HG03520 (cell line): ENCODE data around the gene GHR.
A peak's percentile ranks its signal among the peaks of the same experiment; 100 is the strongest.

ENCODE experiments used
- ATAC-seq: cut with Tn5 transposase; IDR thresholded peaks from one replicate; pipeline ENCODE4 v1.9.1; 2021; ENCODE audit warnings: mild to moderate bottlenecking, moderate library complexity; ENCODE audit not compliant: unreplicated experiment

The GHR gene

DNA sequence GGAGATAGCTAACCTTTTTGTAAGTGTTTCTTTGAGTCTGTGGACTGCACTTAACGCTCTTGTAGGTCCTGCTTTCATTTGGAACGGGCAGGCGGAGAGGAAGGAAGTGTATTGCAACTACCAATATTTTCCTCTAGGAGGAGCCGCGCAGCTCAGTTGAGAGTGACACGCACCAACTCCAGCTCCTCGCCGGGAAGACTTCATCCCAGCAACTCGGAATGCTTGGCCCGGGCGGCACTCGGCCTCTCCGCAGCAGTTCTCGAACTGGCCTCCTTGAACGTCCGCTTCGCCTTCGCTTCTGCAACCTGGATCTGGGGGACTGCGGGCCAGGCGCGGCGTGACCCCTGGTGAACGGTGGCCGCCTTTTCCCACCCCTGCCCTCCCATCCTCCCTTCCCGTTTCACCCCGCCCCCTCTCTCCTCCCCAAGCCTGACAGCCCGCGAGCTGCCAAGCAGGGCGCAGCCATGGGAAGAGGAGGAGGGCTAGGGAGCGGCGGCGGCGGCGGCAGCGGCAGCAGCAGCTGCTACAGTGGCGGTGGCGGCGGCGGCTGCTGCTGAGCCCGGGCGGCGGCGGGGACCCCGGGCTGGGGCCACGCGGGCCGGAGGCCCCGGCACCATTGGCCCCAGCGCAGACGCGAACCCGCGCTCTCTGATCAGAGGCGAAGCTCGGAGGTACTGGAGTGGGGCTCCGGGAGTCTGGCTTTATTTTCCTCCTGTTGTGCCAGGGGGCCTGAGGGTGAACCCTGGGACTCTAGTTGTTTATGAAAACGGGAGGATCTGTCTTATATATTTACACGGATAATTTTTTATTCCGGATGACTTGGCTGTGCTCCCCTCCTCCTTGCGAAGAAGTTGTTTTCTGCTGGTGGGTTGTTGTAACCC, at the start of gene GHR:
GHR (plus strand) TSS at position 155 of the 881 bp plus-strand sequence. CDS start 142,436 bp downstream, outside the sequence.
- peak; percentile 74 for ATAC-seq

DNA sequence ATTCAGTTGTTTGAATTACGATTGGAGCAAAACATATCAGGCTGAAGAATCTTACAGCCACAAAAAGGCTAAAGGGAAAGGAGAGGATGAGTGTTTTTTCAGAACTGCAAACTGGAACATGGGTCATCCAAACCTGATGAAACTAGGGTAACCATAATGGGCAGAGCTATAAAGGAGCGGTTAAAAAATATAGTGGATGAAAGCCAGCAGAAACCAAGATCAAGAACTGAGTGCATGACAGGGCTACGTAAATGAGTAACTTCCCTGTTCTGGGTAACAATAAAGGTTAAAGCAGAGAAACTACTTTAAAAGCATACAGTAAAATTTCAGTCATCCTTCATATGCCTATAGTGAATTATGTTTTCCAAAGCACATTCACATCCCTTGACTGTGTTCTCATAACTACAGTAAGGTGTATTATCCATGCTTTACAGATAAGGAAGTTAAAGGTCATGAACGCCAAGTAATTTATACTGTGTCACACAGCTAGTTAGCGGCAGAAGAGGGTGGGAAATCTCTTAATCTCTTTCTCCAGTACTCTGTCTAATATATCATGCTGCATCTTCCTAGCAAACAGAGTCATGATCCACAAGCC, 48.5 kb upstream of the GHR start:
- no peak for ATAC-seq

DNA sequence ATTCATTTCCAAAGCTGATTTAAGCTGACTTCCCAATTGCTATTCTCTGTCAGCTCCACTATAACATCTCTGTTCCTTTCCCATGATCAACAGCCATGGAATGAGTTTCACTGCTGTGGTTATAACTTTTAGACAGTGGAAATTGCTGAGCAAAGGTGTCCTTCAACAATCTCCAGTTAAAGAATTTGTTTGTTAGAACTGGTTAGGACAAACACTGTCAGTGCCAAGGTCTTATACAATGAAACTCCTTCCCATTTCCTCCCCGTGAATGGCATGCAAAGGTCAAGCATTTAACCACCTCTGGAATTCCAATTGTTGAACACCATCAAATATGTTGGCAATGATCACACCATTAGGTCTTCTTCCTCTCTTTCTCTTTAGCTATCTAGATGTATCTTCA, 45.7 kb upstream of the GHR start:
- ATAC-seq: no peak

DNA sequence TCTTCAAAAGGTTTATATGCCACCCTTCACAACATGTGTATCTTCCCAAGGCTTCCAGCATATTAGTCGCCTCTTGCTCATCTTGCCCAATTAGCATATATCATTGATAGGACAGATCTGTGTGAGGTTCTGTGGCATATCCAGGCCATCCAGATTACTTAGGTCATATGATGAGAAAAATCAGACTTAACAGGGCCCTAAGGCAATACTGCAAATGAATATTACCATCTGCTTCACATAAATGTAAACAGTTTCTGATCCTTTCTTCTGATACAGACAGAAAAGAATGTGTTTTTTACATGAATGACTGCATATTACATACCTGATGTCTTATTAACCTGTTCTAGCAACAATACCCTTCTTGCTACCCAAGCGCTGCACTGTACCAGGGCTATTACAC, 41.3 kb upstream of the GHR start:
- no peak for ATAC-seq

DNA sequence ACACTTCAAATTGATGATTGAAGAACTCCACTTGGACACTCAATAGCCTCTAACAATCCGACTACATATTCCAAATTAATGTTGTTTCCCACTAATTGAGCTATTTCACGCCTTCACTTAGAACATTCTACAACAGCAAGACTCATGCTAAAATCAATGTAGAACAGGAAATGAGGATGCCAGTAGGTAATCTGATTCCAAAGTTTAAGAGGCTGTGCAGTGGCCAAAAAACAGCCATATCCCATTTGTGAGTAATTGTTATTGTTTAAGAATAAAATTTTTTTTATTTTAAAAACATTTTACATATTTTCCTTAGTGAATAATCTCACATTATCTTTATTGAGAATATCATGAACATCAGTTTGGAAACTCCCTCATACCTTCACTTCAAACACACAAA, 35.7 kb upstream of the GHR start:
- no peak for ATAC-seq

DNA sequence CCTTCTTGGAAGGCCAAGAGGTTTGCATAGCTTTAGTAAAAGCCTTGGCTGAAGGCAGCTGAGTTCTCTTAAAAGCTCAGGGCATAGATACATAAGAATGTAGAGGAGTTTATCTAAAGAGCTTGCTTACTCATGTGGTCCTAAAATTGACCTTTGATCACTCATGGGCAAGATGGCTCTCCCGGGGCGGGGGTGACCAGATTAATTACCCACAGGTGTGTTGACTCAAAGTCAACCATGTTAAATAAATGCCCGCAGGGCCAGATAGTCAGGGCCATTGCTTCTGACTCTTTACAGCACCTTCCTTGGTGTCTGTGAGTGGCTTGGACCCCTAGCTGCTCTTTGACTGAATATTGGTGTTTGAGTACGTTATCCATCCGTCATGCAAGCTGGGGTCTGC, 33.1 kb upstream of the GHR start:
- ATAC-seq: no peak

DNA sequence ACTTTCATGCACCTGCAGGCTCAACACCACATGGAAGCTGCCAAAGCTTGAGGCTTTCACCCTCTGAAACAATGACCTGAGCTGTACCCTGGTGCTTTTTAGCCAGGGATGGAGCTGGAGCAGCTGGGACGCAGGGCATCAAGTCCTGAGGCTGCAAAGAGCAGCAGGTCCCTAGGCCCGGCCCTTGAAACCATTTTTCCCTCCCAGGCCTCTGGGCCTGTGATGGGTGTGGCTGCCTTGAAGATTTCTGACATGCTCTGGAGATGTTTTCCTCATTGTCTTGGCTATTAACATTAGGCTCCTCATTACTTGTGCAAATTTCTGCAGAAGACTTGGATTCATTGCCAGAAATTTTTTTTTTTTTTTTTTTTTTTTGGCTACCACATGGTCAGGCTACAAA, 30.3 kb upstream of the GHR start:
- ATAC-seq: no peak

DNA sequence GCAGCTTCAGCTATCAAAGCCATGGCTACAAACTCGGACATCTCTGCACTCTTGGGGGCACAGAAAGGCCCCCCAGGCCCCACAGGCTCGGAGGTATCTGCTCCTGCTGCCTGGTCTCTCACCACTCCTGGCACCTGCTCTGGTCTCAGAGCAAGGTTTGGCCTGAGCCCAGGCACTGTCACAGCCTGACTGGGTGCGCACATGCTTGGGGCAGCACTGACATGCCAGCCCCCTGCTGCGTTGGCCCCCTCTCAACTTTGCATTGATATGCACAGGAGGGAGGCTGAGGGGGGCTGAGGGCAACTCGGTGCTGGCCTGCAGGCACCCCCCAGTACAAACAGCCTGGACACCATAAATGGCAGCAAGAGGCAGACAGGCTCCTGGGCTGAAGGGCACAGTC, 27.1 kb upstream of the GHR start:
- ATAC-seq: no peak

DNA sequence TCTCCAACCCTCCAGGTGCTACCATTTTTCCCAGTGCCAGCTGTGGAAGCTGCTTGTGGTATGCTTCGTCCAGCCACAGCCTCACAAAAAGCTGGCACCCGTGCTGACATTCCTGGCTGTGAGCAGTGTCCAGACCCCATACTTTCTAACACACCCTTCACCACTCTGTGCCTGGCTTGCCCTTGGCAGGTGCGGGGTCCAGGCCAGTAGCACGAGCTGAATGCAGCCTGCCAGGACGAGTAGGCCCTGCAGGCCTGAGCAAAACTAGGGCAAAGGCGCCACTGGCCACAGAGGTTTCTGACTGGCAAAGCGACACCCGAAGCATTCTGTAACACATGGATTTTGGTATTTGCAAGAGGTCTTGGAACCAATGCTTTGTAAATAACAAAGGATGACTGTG, 26.0 kb upstream of the GHR start:
- ATAC-seq: no peak

DNA sequence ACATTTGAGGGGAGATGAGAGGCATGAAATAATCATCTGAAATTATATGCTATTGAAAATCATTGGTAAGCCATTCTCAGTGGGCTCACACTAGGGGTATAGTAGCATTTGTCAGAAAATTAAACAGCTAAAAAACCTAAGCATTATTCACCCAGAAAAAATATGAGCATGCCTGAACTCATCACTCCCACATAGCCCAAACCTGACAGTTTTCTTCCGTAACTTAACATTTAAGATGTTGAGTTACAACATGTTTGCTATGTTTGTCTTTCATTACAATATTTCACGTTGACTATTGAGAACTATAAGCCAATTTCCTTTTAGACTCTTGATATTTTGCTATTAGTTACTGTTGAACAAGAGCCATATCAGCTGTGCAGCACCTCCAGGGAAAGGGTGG, 23.5 kb upstream of the GHR start:
- ATAC-seq: no peak

DNA sequence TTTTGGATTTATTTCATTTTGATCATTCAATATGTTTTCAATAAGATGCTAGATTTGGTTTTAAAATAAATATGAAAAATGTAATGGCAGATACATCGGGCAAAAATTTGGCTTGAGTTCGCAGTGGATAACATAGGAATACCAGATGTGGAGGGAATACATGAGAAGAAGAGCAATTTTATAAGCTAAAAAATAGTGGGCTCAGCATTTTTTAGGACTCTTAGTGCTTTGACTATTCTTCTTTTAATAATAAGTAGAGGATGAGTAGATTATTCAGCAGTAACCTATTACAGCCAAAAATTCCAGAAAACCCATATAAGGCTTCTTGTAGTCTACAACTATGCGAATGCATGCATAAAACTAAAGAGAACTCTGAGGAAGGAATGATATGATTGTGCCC, 22.8 kb upstream of the GHR start:
- no peak for ATAC-seq

DNA sequence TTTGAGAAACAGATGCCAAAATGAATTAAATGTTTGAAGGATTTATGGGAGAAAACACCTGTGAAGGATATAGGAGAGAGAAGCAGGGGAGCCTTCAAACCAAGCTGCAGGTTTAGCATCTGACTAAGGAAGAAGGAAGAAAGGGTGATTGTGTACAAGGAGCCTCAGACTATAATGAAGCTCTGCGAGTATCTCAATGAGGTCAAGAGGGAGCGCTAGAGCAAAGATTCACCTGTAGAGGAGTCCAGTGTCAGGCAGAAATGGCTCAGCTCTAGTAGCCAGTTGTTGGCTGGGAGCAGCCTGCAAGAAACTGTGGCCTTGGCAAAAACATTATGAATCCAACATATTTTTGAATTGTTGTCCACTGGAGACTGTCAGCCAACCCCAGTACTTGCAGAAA, 20.0 kb upstream of the GHR start:
- ATAC-seq: no peak

DNA sequence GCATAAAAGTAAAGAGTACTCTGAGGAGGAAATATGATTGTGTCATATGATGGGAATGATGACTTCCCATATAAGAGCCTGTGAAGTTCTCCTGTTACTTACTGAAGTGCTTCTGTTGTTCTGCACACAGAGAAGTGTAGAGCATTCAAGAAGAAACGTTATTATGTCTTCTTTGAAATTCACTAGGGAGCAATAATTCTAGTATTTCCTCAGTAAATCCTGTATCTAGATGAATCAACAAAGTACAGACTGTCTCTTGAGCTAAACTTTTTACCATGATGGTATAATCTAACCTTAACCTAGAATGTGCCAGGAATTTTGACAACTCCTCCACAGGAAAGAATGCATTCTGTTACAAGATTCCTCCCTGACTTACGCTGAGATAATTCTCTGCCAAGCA, 18.9 kb upstream of the GHR start:
- ATAC-seq: no peak

DNA sequence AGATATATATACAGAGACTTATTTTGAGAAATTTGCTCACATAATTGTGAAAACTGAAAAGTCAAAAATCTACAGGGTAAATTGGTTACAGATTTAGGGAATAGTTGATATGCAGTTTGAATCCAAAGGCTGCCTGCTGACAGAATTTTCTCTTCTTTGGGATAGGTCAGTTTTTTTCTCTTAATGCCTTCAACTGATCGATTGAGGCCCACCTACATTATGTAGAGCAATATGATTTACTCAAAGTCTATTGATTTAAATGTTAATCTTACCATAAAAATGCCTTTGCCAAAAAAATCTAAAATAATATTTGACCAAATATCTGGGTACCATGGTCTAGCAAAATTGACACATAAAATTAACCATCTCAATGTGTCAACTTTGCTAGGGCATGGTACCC, 3.9 kb upstream of the GHR start:
- no peak for ATAC-seq

DNA sequence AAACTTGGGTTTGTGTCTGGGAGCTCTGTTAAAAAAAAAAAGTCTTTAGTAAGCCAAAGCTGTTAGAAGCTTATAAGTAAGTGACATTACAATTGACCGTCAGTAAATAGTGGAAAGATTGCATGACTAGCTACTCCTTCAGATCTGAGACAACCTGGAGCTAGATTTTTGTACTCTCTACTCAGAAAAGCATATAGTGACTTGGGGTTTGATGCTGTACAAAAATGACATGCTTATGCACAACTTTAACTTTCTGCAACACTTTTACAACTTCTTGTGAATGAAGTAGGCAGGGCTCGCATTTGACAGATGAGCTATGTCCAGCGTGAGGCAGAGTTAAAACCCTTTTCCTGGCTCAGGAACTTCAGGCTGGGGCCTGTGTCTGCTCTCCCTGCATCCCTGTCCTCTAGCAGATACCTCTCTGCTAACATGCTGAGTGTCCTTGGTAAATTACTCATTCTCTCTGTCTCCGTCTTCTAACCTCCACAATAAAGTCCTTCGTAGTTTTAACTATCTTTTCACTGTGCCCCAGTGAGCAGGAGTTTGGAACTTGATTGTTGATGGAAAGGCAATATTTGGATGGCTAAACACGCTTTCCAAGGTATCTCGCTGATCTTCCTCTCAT, 471 bp upstream of the GHR start:
- no peak for ATAC-seq

DNA sequence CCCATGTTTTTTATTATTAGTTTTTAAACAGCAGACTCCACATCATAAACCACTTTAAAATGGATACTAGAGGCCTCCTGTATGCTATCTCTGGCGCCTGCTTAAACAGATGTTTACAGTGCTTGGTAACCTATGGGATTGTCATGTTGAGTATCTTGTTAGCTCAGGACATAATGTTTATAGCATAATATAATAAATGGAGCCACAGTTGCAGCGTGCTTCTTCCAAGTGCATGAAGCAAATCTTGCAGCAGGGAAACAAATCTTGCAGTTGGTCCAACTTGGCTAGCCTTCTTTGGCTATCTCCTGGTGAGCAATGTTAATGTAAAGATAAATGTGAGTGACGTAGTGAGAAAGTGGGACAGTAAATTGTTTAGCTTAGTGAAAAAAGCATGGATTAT, 2.8 kb downstream of the GHR start:
- ATAC-seq: no peak

DNA sequence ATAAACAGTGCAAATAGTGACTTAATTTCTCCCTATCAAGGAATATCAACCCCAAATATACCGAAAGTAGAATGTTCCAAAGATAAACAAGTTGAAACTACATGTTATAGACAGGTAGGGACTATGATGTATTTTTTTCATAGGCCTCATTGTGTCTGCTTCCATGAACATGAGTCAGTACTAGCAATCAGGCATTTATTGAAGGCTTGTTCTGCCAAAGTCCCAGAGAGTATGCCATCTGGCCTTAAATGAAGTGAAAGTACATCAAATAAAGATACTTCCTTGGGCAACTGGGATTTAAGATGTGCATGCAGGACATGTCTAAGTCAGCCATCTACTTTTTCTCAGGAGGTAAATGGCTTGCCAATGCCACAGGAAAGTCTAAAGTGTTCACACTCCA, 6.5 kb downstream of the GHR start:
- no peak for ATAC-seq

DNA sequence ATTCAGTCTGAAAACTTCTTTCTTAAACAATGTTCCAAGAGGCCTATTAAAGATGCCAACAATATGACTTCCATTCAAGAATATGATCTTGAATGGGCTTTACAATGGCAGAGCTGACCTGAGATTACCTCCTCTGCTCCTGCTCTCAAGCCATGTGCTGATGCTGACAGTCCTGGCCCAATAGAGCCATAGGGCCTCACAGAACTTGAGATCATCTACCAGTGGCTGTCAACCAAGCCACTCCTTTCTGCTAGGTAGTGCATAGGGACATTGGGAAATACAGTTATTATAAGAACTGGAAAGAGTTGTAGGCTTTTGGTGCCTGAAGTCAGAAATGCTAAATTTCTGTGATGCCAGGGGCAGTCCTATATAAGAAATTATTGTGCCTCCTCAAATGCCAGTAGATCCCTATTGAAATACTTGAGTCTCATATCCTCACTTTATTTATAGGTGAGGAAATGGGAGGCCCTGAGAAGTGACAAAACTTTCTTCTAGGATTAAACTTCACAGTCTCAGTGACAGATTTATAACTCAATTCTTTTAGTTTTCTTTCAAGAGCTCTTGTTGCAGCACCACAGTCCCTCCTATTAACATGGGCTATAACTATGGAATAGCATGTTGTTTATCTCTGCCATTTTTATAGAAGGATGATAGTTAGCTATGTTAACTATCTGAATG, 10.9 kb downstream of the GHR start:
- no peak for ATAC-seq

DNA sequence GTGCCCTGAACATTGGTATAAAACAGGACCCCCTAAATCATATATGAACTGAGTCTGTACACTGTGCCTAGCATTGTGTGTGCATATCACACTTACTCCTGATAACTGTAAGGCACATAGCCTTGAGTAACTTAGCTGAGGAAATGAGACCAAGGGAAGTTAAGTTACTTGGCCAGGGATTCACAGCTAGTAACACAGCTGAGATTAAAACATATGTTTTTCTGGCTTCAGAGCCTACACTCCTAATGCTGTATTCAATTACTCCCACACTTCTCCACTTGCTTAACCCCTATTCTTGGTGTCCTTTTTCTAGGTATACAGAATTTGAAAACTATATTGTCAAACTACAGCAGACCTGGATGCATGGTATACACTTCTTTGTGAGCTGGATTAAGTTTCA, 12.8 kb downstream of the GHR start:
- ATAC-seq: no peak

DNA sequence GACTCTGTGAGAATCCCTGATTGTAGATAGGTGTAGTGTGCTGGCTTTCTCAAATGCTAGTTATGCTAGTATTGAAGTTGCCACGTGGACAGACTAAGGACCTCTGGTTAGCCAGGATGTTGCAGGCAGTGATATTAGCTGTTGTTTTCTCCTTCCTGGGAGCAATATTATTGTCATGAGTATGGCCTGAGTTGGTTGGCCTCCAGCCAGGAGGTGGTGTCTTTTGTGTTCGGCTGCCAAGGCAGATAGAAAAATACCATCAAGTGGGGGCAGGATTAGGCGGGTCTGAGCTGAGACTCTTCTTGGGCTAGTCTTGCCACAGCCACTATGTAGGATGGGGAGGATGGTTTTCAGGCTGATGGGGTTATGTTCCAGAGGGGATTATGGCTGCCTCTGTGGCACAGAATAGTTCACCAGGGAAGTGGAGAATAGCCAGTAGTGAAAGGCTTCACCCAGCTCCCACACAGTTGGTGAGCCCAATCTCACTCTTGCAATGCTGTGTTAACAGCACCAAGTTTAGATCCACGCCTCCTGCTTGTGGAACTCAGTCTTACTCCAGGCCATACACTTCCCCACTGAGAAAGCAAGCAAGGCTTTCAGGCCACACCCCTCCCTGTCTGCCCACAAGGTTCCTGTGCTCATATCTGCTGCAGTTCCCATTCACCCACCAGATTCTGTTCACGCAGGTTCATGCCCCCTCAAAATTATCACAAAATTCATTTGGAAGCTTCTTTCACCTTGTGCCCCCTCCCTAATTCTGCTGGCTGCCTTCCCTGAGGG, 31.2 kb downstream of the GHR start:
- ATAC-seq: no peak

DNA sequence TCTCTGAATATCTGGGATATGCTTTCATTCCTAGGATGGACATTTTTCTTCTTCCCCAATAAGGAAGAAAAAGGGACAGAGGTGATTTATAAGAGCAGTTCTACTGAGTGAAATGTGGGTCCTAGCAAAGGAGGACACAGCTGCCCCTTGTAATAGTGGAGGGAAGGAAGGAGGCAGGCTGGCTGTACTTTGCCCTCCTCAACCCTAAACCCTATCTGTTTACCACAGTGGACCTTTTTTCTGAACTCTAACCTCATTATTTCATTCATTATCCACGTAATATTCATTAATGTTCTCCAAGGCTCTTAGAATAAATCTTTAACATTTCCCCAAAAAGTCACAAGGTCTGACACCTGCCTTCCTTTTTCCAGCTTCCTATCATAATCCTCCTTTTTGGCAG, 37.8 kb downstream of the GHR start:
- ATAC-seq: no peak
